ENCODE data around the gene ADGRD1. TPM values are rescaled to one million over a fixed set of nuclear protein-coding genes. Genes with fewer than 3 reads are reported as not detected.

Gene ADGRD1
- total and polyA plus RNA-seq, 8 donors = 1.4 to 7.3 (median 5.2) TPM

DNA sequence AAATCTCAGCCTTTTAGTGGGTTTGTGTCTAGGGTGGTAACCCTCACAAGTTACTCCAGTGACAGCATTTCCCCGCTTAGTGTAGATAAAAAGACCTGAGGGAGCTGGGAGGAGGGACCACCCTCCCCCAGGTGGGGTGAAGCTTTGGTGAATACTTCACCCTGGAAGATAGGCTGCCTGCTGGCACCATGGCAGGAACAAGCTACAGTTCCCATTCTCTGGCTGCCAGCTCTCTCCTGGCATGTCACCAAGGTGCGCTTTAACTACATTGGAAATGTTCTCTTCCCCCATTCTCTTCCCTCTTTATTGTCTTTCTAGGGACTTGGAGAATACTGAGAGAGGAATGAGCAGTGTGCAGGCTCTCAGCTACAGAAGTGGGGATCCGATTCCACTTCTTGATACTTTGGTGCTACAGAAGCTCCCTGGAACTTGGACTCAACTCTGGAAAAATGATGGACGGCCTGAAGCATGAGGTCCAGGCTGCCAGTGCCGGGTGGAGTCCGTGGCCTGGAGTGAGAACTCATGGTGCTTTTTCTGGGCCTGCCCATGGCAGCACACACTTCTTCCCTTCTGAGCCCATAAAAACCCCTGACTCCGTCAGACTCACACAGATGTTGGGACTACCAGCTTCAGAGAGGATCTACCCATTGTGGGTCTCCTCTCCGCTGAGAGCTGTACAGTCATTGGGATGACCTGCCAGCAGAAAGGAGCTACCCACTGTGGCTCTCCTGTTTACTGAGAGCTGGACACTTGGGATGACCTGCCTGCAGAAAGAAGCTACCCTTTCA lies 198.0 kb downstream of the ADGRD1 start:
- no peaks in the 10 kb centered on the region for H3K27me3 ChIP-seq
- FAIRE-seq (no peak), ATAC-seq (no peak), DNase-seq (no peak)
- H3K4me3 ChIP-seq = no peak overlapping the region
- 77 to 83% methylated on average over 8 of the region's 8 CpGs for WGBS, 2 donors
- no peaks in the 10 kb centered on the region for H3K4me1 ChIP-seq
- H3K27ac ChIP-seq = no peak overlapping the region
- no peaks in the 10 kb centered on the region for H3K36me3 ChIP-seq
- H3K9me3 ChIP-seq = no peaks in the 10 kb centered on the region
- intact Hi-C loops (cut with DNase I) = no loop called here
- TF ChIP-seq, protein P1, sequence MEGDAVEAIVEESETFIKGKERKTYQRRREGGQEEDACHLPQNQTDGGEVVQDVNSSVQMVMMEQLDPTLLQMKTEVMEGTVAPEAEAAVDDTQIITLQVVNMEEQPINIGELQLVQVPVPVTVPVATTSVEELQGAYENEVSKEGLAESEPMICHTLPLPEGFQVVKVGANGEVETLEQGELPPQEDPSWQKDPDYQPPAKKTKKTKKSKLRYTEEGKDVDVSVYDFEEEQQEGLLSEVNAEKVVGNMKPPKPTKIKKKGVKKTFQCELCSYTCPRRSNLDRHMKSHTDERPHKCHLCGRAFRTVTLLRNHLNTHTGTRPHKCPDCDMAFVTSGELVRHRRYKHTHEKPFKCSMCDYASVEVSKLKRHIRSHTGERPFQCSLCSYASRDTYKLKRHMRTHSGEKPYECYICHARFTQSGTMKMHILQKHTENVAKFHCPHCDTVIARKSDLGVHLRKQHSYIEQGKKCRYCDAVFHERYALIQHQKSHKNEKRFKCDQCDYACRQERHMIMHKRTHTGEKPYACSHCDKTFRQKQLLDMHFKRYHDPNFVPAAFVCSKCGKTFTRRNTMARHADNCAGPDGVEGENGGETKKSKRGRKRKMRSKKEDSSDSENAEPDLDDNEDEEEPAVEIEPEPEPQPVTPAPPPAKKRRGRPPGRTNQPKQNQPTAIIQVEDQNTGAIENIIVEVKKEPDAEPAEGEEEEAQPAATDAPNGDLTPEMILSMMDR (IDR thresholded peaks at IDR 0.05) = no peak

DNA sequence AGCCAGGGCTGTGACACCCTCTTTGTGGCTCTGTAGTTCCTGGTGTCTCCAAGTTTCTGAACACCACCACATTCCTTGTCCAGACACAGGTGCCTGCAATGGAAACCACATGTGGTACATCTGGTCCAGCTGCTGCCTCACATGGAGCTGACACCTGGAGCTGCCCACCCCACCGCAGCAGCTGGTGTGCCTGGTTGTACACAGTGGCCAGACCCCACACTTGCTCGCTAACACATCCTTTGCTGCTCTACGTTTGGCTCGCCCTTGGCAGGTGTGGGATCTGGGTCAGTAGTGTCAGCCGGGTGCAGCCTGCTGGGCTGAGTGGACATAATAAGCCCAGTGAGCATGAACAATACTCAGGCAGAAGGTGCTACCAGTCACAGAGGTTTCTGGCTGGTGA lies 198.9 kb downstream of the ADGRD1 start:
- TF ChIP-seq, protein P1 (IDR thresholded peaks at IDR 0.05) = no peak
- 81 to 85% methylated on average over 5 of the region's 5 CpGs for WGBS, 2 donors
- intact Hi-C loops (cut with DNase I) = no loop called here
- FAIRE-seq (no peak), DNase-seq (no peak), ATAC-seq (no peak)
- H3K27me3 ChIP-seq = no peaks in the 10 kb centered on the region
- no peak overlapping the region for H3K27ac ChIP-seq
- no peaks in the 10 kb centered on the region for H3K36me3 ChIP-seq
- no peaks in the 10 kb centered on the region for H3K4me1 ChIP-seq
- H3K9me3 ChIP-seq = no peaks in the 10 kb centered on the region
- H3K4me3 ChIP-seq = no peak overlapping the region

DNA sequence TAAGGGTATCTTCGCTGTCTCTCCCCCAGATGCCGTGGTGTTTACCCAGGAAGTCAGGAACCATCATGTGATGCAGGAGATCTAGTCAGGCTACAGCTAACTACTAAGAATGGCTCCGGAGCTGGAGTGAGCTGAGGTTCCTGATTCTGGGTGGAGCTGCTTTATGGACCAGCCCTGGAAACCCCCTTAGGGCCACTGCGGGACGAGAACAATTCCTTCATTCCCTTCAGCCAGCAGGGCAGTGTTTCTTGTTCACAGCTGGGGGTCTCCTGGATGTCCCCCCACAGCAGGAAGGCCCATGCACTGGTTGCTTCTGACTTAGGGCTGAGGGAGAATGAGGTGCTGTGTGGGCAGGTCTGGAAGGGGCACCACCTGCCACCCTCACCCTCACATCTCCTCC lies 199.3 kb downstream of the ADGRD1 start:
- no peak for DNase-seq
- no peaks in the 10 kb centered on the region for H3K4me1 ChIP-seq
- H3K4me3 ChIP-seq = no peak overlapping the region
- no peaks in the 10 kb centered on the region for H3K27me3 ChIP-seq
- H3K36me3 ChIP-seq = no peaks in the 10 kb centered on the region
- TF ChIP-seq, protein P1 (IDR thresholded peaks at IDR 0.05) = no peak
- ATAC-seq = no peak
- intact Hi-C loops (cut with DNase I) = no loop called here
- FAIRE-seq = no peak
- 81 to 83% methylated on average over 5 of the region's 5 CpGs for WGBS, 2 donors
- H3K27ac ChIP-seq = no peak overlapping the region
- no peaks in the 10 kb centered on the region for H3K9me3 ChIP-seq

DNA sequence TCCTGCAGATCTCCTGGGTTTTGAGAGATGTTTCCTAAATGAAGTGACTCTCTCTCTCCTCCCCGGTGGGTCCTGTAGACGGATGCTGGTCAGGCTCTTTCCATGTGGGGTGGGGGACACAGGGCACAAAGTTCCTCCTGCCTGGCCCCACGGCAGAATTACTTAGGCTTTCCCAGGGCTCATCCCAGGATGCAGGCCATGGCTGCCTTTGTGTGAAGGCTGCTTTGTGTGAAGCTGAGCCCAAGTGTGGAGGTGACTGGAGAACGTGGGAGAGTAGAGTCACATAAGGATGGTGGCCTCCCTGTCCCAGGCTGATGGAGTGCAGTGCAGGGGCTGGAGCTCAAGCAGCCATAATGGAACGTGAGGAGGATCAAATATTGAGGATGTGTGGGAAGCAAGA lies 200.2 kb downstream of the ADGRD1 start:
- Histone ChIP-seq H3K4me1 (no peaks in the 10 kb centered on the region), H3K9me3 (no peaks in the 10 kb centered on the region), H3K36me3 (no peaks in the 10 kb centered on the region), H3K4me3 (no peak overlapping the region), H3K27me3 (no peaks in the 10 kb centered on the region), H3K27ac (no peak overlapping the region)
- 74 to 87% methylated on average over 5 of the region's 5 CpGs for WGBS, 2 donors
- FAIRE-seq (no peak), ATAC-seq (no peak), DNase-seq (no peak)
- TF ChIP-seq, protein P1 (IDR thresholded peaks at IDR 0.05) = no peak
- intact Hi-C loops (cut with DNase I) = no loop called here

DNA sequence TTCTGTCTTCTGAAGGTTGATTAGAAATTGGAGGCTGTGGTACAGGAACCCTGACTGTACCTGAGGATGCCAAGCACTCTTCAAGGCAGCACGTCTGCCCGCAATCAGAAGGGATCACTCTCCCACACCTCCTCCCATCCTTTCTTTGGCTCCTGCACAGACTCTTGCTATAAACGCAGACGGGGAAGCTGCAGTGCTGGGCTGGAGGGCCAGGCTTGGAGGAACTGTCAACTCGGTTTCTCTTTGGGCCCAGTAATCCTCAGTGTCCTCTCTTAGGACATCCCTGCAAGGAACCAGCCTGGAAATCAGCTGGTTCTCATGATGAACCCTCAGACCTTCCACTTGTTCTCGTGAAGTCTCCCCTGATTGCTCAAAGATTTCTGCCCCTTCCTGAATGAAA lies 201.4 kb downstream of the ADGRD1 start:
- no peak for ATAC-seq
- no peak overlapping the region for H3K27ac ChIP-seq
- WGBS, 2 donors = 65 to 67% methylated on average over 6 of the region's 6 CpGs
- no peak for DNase-seq
- TF ChIP-seq, protein P1 (IDR thresholded peaks at IDR 0.05) = no peak
- no peak for FAIRE-seq
- no peaks in the 10 kb centered on the region for H3K9me3 ChIP-seq
- H3K4me3 ChIP-seq = no peak overlapping the region
- intact Hi-C loops (cut with DNase I) = no loop called here
- no peaks in the 10 kb centered on the region for H3K36me3 ChIP-seq
- H3K27me3 ChIP-seq = no peaks in the 10 kb centered on the region
- H3K4me1 ChIP-seq = no peaks in the 10 kb centered on the region

Measured in pancreas (tissue), 10 donors.